HG02870 (cell line): Measurements from ENCODE around the gene ELL2.
A peak's percentile ranks its signal among the peaks of the same experiment; 100 is the strongest.
"Not testable (repeated sequence)": the region's sequence is repeated elsewhere in the genome, so short reads cannot be mapped to it uniquely, and the experiment has no call there.

Source experiments
- ATAC-seq: cut with Tn5 transposase; IDR thresholded peaks from one replicate; pipeline ENCODE4 v1.9.1; 2021; ENCODE audit warnings: mild to moderate bottlenecking, moderate library complexity; ENCODE audit not compliant: unreplicated experiment

Gene ELL2

GRCh38 chr5:95841914-95842812, 119.5 kb downstream of the ELL2 start:
- ATAC-seq = no peak

DNA sequence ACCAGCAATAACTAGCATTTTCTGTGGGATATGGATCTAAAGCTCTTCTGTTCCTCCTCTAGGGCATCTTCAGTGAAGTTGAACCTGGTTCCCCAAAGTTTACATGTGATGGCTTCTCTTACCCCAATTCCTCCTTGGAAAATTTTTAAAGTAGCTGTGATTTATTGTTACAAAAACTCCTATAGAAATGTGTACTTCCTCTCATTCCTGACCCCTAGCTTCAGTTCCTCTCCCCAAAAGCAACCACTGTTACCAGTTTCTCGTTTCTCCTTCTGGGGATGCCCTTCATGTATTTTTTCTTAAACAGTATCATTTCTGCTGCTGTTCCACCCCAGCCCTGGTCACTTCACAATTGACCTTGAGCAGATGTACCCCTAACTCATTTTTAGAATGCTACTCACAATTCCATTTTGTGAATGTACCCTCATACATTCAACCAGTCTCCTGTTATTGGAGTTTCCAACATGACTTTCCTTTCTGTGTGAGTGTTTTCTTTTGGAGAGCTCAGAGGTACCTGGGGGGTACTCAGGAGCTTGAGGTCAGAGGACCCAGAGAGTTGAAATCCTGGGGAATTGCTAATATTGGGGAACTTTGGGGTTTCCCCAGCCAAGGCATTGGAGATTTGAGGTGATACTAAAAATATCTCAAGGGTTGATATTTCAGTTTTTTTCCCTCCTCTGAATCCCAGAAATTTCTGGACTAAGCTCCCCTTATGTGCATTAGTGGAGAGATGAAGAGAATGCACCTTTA, 120.5 kb downstream of the ELL2 start:
- ATAC-seq = no peak

DNA sequence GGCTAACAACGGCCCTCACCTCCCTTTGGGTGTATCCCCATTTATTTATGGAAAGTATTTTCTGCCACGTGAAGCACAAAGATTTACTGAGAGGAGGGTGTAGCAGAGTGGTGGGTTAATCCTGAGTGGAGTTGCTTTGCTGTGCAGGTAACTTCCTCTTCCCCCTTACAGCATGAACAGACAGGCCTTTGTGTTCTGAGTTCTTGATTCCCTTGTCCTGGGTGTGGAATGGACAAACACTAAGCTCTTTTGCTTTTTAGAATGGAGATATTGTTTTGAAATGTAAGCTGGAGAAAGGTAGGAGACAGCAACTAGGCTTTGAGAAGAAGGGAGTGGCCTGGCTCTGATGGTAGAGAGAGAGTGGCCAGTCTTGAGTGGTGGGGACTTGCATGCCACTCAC, 122.0 kb downstream of the ELL2 start:
- ATAC-seq = no peak

DNA sequence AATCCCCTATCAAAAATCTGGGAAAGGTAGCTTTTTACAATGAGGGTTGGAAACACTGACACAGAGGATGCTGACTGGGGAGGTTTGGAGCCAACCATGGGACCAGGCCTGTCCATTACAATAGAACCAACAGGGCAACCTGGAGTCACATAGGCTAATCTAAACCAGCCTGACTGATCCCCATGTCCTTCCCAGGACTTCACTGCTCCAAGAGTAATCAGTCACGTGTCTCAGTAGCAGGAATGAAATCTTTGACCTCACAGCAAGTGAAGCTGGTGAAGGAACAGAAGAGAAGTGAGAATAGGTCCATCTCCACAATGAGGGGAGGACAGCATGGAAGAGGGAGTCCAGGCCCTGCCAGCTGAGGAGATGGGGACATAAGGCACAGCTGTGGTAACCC, 123.1 kb downstream of the ELL2 start:
- ATAC-seq = no peak

- ATAC-seq = no peak
These were observed 123.6 kb downstream of the ELL2 start for GRCh38 chr5:95838001-95838520.

GRCh38 chr5:95837492-95837891, 124.2 kb downstream of the ELL2 start:
- no peak for ATAC-seq

DNA sequence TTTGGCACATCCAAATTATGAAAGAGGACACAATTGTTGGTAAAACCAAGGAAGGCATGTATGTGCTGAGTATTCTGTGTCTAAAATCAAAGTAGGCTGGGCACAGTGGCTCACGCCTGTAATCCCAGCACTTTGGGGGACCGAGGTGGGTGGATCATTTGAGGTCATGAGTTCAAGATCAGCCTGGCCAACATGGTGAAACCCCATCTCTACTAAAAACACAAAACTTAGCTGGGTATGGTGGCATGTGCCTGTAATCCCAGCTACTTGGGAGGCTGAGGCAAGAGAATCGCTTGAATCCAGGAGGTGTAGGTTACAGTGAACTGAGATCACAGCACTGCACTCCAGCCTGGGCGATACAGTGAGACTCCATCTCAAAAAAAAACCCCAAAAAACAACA, 124.7 kb downstream of the ELL2 start:
- ATAC-seq = not testable (repeated sequence)

GRCh38 chr5:95836544-95836943, 125.1 kb downstream of the ELL2 start:
- ATAC-seq = peak; percentile 28

- ATAC-seq = no peak
These were observed 125.8 kb downstream of the ELL2 start for GRCh38 chr5:95835682-95836385.
